HepG2 (cell line): ENCODE data around the gene ATP8B1. TPM values are rescaled to one million over a fixed set of nuclear protein-coding genes. Genes with fewer than 3 reads are reported as not detected.

ENCODE experiments used
- BRF2 ChIP-seq: sonication (generic); formaldehyde crosslinking; IDR thresholded peaks from 2 replicates; pipeline ENCODE4 v1.8.1; 2022; ENCODE audit warnings: mild to moderate bottlenecking, missing genetic modification reagents
- MZF1 ChIP-seq: sonication (generic); formaldehyde crosslinking; IDR thresholded peaks from 2 replicates; pipeline ENCODE4 v1.8.1; 2023; ENCODE audit warnings: mild to moderate bottlenecking, missing genetic modification reagents, borderline replicate concordance
- NR3C1 ChIP-seq: sonication (generic); formaldehyde crosslinking; IDR thresholded peaks from 2 replicates; pipeline ENCODE4 v1.4.0; 2020; ENCODE audit warnings: missing genetic modification reagents
- SKIL ChIP-seq: sonication (generic); formaldehyde crosslinking; IDR thresholded peaks from 2 replicates; pipeline ENCODE4 v1.8.0; 2022; ENCODE audit warnings: missing genetic modification reagents, mild to moderate bottlenecking, moderate library complexity, borderline replicate concordance
- SPEN ChIP-seq: sonication (generic); formaldehyde crosslinking; IDR thresholded peaks from 2 replicates; pipeline ENCODE4 v1.5.1; 2020; ENCODE audit warnings: low read depth, mild to moderate bottlenecking, missing genetic modification reagents
- ZBTB34 ChIP-seq: sonication (generic); formaldehyde crosslinking; IDR thresholded peaks from 2 replicates; pipeline ENCODE4 v1.8.0; 2022; ENCODE audit warnings: mild to moderate bottlenecking, missing genetic modification reagents
- ZBTB43 ChIP-seq: sonication (generic); formaldehyde crosslinking; conservative IDR thresholded peaks from 2 replicates; pipeline ENCODE4 v1.4.0; 2020; ENCODE audit warnings: missing genetic modification reagents
- ZHX2 ChIP-seq, 2 experiments: sonication (generic) in 1 of 2; formaldehyde crosslinking in 1 of 2; IDR thresholded peaks; 2 replicates each; pipeline versions ENCODE4 v1.6.1 to v1.9.0; 2014 to 2022; ENCODE audit warnings: antibody characterized with exemption in 1 of 2, borderline replicate concordance in 1 of 2, inconsistent platforms in 1 of 2, low read depth in 1 of 2, missing genetic modification reagents in 1 of 2
- ZKSCAN8 ChIP-seq: IDR thresholded peaks from 2 replicates; pipeline ENCODE4 v1.6.1; 2016; ENCODE audit warnings: borderline replicate concordance, missing genetic modification reagents, missing compliant biosample characterization
- ZNF280D ChIP-seq: sonication (generic); formaldehyde crosslinking; IDR thresholded peaks from 2 replicates; pipeline ENCODE4 v1.5.1; 2020; ENCODE audit warnings: mild to moderate bottlenecking, missing genetic modification reagents
- ZNF326 ChIP-seq: sonication (generic); formaldehyde crosslinking; IDR thresholded peaks from 2 replicates; pipeline ENCODE4 v1.4.0; 2020; ENCODE audit warnings: missing genetic modification reagents, borderline replicate concordance
- polyA plus RNA-seq, 8 experiments: library from polyadenylated mRNA; depleted of rRNA in 3 of 8; stranded (reverse) in 7 of 8; unstranded in 1 of 8; fragments of >200 nt; fragmentation: Illumina TruSeq in 4 of 8; extraction: Trizol in 4 of 8; gene quantifications; 2 replicates each; pipeline versions ENCODE4 v1.2.1 to v1.2.3, GENCODE V29; 2011 to 2016; ENCODE audit warnings: low read depth in 4 of 8, missing spikeins in 1 of 8, mixed read lengths in 1 of 8; ENCODE audit not compliant: insufficient read depth in 1 of 8
- total RNA-seq, 5 experiments: library from RNA; depleted of rRNA; stranded (reverse); fragments of >200 nt; fragmentation: Illumina TruSeq; extraction: Trizol; gene quantifications; 2 replicates each; pipeline ENCODE4 v1.2.3, GENCODE V29; 2016; ENCODE audit warnings: low read depth in 1 of 5

The ATP8B1 gene
- total and polyA plus RNA-seq, 2 of the 13 experiments (the other 11 are each of a cell fraction or from before 2014, with no cell fraction given), result 2.8 to 4.0 TPM

- TF ChIP-seq ZHX2 (IDR thresholded peaks at IDR 0.05; ENCODE audit: low read depth), result peak; percentile 96
- no peak for TF ChIP-seq ZHX2 (CRISPR knock-in tag; IDR thresholded peaks at IDR 0.05; ENCODE audit: borderline replicate concordance)
- TF ChIP-seq BRF2 (CRISPR knock-in tag), result no peak
- TF ChIP-seq SPEN, result peak; percentile 87
- no peak for TF ChIP-seq ZNF326
- no peak; the same call in 1 of the 2 replicates for TF ChIP-seq ZKSCAN8 (CRISPR knock-in tag)
- no peak for TF ChIP-seq ZNF280D (CRISPR knock-in tag)
- no peak for TF ChIP-seq NR3C1 (CRISPR knock-in tag)
- TF ChIP-seq SKIL (CRISPR knock-in tag), result no peak
- no peak for TF ChIP-seq ZBTB34
- no peak; the same call in 1 of the 2 replicates for TF ChIP-seq ZBTB43 (CRISPR knock-in tag)
- no peak; the same call in 1 of the 2 replicates for TF ChIP-seq MZF1 (CRISPR knock-in tag)
These were observed 172.9 kb downstream of the ATP8B1 start (continued) for GRCh38 chr18:57630002-57630753.
